Measurements from ENCODE around the gene SPARC.

The SPARC gene

DNA sequence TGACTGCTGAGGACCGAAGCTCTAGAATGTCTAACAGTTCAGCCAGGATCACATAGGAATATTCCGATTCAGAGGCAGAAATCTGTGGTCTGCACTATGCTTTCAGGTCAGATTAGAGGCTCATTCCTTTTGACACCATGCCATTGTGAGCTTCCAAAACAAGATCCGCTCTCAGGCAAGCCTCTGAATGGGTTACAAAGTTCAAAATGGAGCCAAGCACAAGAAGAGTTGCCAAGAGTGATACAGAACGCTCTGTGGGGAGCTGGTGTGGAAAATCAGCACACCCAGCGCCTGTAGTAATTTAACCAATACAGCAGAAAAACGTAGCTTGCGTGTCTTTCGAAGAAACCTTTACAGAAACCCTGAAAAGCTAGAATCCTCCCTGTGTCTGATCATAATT lies 62.2 kb downstream of the SPARC start:
- no peak for DNase-seq (ENCODE audit: low read depth)

DNA sequence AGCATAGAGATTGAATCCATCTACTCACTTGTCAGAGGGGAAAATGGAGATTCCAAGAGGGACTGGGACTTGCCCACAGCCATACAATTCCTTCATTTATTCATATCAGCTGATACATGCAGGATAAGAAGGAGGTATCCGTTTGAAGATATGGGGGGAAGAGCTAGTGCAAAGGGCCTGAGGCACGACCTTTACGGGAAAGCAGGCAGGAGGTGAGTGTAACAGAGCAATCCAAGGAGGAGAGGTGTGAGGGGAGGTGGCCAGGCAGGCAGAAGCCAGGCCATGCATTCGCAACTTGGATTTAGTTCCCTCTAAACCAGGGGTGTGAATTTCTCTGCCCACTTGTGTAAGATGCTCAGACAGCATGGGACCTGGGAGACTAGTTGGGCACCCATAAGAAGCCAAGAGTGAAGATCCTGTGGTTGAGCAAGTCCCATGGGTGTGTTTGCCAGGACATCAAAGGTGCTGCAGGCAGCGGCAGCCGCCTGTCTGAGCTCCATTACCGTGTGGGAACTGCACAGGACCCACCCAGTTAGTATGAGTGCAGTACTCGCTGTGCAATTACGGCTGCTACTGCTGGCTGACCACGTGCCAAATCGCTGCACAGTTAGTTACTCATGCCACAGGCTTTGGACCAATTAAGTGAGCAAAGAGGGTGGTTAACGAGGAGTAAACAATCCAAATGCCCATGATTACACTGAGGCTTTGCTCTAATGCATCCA lies 64.2 kb downstream of the SPARC start:
- DNase-seq (ENCODE audit: low read depth), result peak; percentile 39

DNA sequence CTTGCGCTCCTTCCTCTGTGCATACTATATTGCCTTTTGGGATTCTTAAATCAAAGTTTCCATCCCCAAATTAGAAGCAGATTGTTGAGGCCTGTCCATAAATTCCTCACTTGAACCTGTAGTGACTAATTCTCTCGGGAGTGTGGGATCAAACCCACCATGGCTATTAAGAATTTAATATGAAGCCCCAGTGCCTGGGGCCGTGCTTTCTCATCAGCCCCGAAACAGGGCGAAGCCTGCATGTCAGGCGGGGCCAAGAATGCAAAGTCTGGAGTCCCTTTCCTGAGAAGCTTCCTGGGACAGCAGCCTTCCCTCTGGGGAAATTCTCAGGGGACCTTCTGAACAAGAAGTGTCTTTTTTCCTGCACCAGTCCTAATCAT lies 66.3 kb downstream of the SPARC start:
- DNase-seq (ENCODE audit: low read depth), result peak; percentile 24

DNA sequence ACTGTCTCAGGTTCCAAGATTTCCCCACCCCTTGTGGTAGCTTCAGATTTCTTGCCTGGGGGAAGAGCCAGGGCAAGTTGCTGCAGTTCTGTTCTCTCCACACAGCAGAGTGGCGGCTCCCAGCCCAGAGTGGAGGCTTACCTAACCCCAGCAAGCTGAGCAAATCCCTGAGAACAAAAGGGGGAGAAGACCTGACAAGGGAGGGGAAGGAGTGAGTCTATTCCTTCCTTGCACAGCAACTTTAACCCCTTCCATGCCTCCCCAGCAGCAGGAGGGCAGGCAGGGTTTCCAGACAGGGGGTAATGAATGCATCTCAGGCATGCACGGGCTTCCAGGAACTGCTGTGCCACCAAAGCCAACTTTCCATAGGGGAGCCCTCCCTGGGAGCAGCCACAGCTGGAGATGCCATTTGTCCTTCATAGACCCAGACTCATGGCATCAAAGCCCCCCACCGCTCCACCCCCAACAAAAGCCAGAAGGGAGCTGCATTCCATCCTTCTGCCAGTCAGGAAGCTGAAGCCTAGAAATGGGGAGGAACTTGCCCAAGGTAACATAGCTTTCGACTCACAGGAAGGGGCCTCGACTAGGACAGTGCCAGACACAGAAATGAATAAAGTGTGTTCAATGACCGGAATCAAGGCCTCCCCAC lies 66.8 kb downstream of the SPARC start:
- DNase-seq (ENCODE audit: low read depth), result peak; percentile 29

DNA sequence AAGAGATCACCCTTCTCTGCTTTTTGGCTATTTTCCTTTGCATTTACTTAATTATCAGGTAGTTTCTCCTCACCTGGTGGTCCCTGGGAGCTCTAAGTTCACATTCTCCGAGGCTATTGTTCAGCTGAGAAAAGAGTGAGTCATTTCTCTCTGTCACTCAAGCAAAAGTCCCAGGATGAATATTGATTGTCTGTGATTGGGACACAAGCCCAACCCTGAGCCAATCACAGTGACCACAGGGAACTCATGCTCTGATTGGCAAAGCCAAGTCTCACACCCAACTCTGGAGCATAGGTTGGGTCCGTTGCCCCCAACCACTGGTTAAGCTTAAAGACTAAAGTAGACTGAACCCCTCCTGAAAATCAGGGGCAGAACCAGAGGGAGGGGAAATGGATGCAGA lies 67.8 kb downstream of the SPARC start:
- DNase-seq (ENCODE audit: low read depth), result no peak

DNA sequence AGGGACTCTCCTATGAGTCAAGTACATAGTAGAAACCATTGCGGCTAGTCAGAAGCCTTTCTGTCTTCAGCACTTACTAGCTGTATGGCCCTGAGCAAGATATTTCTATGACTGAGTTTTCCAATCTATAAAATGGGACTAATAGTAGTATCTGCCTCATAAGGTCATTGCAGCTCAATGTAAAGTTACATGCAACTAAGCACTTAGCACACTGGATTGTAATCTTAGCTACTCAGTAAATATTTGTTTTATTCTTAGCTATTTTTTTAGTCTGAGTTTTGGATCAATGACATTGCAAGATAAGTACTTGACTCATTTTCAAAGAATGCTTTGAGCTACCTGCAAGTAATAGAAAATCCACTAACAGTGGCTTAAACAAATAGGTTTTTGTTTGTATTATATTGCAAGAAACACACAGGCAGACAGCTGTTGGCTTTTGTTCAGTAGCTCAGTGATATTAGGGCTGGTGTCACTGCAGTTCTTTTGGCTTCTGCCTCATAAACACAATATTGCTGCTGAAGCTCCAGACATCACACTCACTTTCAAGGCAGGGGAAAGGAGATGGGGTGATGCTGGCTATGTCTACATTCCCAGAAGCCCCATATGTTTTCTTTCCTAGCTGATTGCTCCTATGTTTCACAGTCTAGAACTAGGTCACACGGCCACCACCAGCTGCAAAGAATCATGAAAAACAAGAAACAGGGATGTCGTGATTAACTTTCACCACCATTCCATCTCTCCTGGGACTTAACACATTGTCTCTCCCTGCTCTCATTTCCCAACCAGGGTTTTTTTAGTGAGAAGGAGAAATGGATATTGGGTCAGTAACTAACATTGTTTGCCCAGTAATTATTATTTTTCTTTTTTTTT lies 68.6 kb downstream of the SPARC start:
- DNase-seq (ENCODE audit: low read depth), result no peak

DNA sequence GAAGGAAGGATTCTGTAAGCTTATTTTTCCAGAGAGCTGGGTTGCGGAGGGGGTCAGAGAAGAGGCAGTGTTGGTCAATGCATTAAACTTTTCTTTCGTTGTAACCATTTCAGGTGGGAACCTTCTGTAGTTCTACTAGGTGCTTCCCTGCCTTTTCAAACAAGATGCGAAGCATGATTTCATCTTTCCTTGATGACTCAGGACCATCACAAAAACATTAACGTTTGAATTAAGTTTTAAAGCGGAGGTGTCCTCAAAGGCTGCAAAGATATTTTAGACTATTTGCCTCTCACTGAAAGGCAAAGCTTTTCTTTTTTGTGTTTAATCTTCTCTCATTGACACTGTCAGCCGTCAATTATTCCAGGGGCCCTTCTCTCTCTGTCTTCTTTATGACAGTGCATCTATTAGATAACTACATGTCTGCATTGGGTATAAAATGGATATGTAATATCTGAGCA lies 69.3 kb downstream of the SPARC start:
- no peak for DNase-seq (ENCODE audit: low read depth)

DNA sequence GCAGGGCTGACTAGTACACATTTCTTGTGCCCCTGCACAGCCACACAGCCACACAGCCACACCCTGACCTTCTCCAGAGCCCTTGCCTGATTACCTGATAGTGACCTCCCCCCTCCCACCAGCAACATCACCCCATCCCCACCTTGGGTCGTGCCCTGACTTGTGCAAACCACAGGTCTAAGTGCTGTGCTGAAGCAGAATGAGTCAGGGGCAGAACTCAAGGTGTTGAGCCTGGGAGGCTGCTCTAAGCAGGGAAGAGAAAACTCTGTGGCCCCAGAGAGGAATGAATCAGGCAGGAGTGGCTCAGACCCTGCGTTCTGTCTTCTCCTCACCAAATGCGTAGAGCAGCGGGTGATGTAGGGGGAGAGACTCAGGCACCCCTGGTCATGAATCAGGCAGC lies 71.3 kb downstream of the SPARC start:
- no peak for DNase-seq (ENCODE audit: low read depth)

DNA sequence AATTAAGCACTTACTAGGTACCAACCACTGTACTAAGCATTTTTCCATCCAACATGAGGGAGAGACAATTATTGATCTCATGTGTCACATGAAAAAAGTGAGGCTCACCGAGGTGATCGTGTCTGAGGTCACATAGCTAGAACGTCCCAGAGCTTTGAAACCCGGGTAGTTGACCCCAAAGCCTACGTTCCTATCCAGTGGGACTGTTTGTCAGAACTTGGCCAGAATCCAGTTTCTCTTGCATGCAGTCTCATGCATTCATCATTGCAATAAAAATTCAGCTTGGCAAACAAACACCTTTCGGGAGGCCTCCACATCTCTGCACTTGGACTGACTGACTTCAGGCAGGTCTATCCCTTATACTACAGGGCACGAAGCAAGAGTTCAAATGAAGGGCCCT lies 72.2 kb downstream of the SPARC start:
- DNase-seq (ENCODE audit: low read depth), result no peak

DNA sequence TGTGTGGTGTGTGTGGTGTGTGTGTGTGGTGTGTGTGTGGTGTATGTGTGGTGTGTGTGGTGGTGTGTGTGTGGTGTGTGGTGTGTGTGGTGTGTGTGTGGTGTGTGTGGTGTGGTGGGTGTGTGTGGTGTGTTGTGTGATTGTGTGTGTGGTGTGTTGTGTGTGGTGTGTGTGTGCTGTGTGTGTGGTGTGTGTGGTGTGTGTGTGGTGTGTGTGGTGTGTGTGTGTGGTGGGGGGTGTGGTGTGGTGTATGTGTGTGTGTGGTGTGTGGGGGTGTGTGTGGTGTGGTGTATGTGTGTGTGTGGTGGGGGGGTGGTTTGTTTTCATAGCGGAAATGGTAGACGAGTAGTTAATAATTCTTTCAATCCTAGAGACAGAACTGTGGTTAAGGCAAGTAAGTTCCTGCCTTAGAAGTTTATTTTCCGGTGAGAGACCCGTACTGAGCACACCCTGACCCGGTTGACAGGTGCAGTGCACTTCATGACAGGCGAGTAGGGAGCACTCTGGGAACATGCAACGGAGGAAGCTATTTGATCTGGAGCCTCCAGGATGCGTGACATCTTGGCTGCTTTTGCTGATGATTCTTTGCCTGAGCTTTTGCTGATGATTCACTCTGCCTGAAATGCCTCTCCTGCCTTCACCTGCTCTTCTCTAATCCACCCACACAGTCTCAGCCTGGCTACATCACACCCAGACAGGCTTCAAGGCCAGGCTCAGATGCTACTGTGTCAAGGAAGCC lies 73.9 kb downstream of the SPARC start:
- DNase-seq (ENCODE audit: low read depth), result no peak

DNA sequence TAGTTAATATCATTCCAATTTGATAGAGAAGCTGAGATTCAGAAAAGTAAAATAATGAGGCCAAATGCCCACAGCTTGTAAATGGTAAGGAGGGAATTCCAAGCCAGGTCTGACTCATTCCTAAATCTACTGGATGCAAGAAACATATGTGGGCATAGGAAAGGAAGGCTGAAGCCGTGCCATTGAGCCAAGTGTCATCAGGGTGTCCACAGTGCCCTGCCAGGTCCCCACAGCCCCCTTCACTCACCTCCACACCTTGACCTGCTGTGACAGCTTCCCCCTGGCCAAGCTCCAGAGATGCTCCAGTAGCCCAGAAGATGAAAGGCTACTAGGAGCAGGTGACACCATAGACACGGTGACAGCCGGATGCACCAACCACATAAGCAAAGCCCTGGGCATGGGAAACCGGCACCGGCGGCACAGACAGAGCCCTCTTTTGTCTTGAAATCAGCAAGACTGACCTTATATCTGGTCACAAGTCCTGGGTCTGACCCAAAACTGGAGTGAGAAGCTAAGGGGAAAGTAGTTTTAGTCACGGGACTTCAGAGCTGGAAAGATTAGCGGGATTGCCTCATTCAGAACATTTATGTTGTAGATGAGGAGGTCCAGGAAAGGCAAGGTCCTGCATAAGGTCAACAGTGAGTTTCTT lies 75.5 kb downstream of the SPARC start:
- no peak for DNase-seq (ENCODE audit: low read depth)
